Neutrophil (primary cell): ENCODE measurements around the gene SRA1.

ENCODE experiments used
- H3K27ac ChIP-seq: fragments of 200-600 bp; sonication (generic); 2 replicates; pipeline ENCODE4 v1.5.1; 2016; ENCODE audit warnings: mild to moderate bottlenecking, moderate library complexity
- H3K27me3 ChIP-seq: fragments of 200-600 bp; sonication (generic); 2 replicates; pipeline ENCODE4 v1.6.0; 2016; ENCODE audit warnings: mild to moderate bottlenecking
- H3K36me3 ChIP-seq: fragments of 200-600 bp; sonication (generic); 2 replicates; pipeline ENCODE4 v1.5.1; 2017
- H3K4me1 ChIP-seq, 2 experiments: fragments of 200-600 bp in 1 of 2; sonication (generic) in 1 of 2; 1 replicate in 1 of 2; 2 replicates in 1 of 2; pipeline versions ENCODE4 v1.5.1 to v1.6.1; 2013 to 2016; ENCODE audit warnings: low read depth in 1 of 2, low read length in 1 of 2, mild to moderate bottlenecking in 1 of 2, moderate library complexity in 1 of 2; ENCODE audit not compliant: control insufficient read depth in 1 of 2, insufficient read depth in 1 of 2
- H3K4me3 ChIP-seq, 2 experiments: fragments of 200-600 bp in 1 of 2; sonication (generic) in 1 of 2; 1 replicate in 1 of 2; 2 replicates in 1 of 2; pipeline ENCODE4 v1.5.1; 2013 to 2016; ENCODE audit warnings: low read depth in 1 of 2, low read length in 1 of 2, mild to moderate bottlenecking in 1 of 2, moderate library complexity in 1 of 2
- H3K9me3 ChIP-seq: fragments of 200-600 bp; sonication (generic); 2 replicates; pipeline ENCODE4 v1.5.1; 2016
- CTCF ChIP-seq: fragments of 200-600 bp; sonication (generic); IDR thresholded peaks from 2 replicates; pipeline ENCODE4 v1.5.1; 2016; ENCODE audit warnings: antibody characterized with exemption

Gene SRA1

GRCh38 chr5:140575309-140575708 lies 18.0 kb upstream of the SRA1 start:
- Histone ChIP-seq H3K4me3 (no peak overlapping the region), H3K9me3 (no peaks in the 10 kb centered on the region), H3K4me1 (peaks cover 21 to 27% of the 10 kb centered on the region in 2 experiments), H3K36me3 (no peaks in the 10 kb centered on the region), H3K27me3 (no peaks in the 10 kb centered on the region), H3K27ac (peak overlapping the region; percentile 48)
- TF ChIP-seq CTCF = peak; percentile 74

- Histone ChIP-seq H3K4me1 (peaks cover 28 to 35% of the 10 kb centered on the region in 2 experiments), H3K9me3 (no peaks in the 10 kb centered on the region), H3K36me3 (no peaks in the 10 kb centered on the region), H3K27me3 (no peaks in the 10 kb centered on the region), H3K4me3 (no peak overlapping the region), H3K27ac (peak overlapping the region; percentile 18)
- TF ChIP-seq CTCF = no peak
These were observed 16.9 kb upstream of the SRA1 start for GRCh38 chr5:140574165-140574564.

GRCh38 chr5:140573683-140574082 lies 16.4 kb upstream of the SRA1 start:
- no peak for TF ChIP-seq CTCF
- H3K4me3 ChIP-seq = no peak overlapping the region
- H3K4me1 ChIP-seq = peaks cover 33 to 40% of the 10 kb centered on the region in 2 experiments
- H3K27me3 ChIP-seq = no peaks in the 10 kb centered on the region
- H3K27ac ChIP-seq = peak overlapping the region; percentile 18
- no peaks in the 10 kb centered on the region for H3K36me3 ChIP-seq
- no peaks in the 10 kb centered on the region for H3K9me3 ChIP-seq

- Histone ChIP-seq H3K27ac (peak overlapping the region; percentile 94), H3K36me3 (peaks cover 5% of the 10 kb centered on the region), H3K9me3 (no peaks in the 10 kb centered on the region), H3K4me3 (no peak overlapping the region), H3K4me1 (peaks cover 24 to 36% of the 10 kb centered on the region in 2 experiments), H3K27me3 (no peaks in the 10 kb centered on the region)
- no peak for TF ChIP-seq CTCF
These were observed 13.8 kb upstream of the SRA1 start for GRCh38 chr5:140571105-140571504.

- Histone ChIP-seq H3K4me3 (no peak overlapping the region), H3K36me3 (peaks cover 5% of the 10 kb centered on the region), H3K4me1 (peaks cover 20 to 37% of the 10 kb centered on the region in 2 experiments), H3K27me3 (no peaks in the 10 kb centered on the region), H3K27ac (peak overlapping the region; percentile 94), H3K9me3 (no peaks in the 10 kb centered on the region)
- TF ChIP-seq CTCF = no peak
These were observed 13.2 kb upstream of the SRA1 start for GRCh38 chr5:140570488-140570887.

GRCh38 chr5:140570058-140570457 lies 12.8 kb upstream of the SRA1 start:
- H3K36me3 ChIP-seq = peaks cover 5% of the 10 kb centered on the region
- peak overlapping the region; percentile 94 for H3K27ac ChIP-seq
- TF ChIP-seq CTCF = no peak
- H3K4me1 ChIP-seq = peaks cover 20 to 37% of the 10 kb centered on the region in 2 experiments
- H3K27me3 ChIP-seq = no peaks in the 10 kb centered on the region
- H3K4me3 ChIP-seq = no peak overlapping the region
- no peaks in the 10 kb centered on the region for H3K9me3 ChIP-seq
